ENCODE results near the gene IFFO2.
A peak's percentile ranks its signal among the peaks of the same experiment; 100 is the strongest.

IFFO2 gene

GRCh38 chr1:18934205-18935000, 22.1 kb downstream of the IFFO2 start:
- DNase-seq, result no peak

GRCh38 chr1:18932879-18933278, 23.6 kb downstream of the IFFO2 start:
- no peak for DNase-seq

GRCh38 chr1:18932387-18932786, 24.1 kb downstream of the IFFO2 start:
- DNase-seq, result no peak

GRCh38 chr1:18931730-18932129, 24.7 kb downstream of the IFFO2 start:
- DNase-seq, result no peak

- DNase-seq, result no peak
Measured at GRCh38 chr1:18929686-18930085, 26.8 kb downstream of the IFFO2 start.

- no peak for DNase-seq
Measured at GRCh38 chr1:18928985-18929384, 27.5 kb downstream of the IFFO2 start.

GRCh38 chr1:18928406-18928805, 28.1 kb downstream of the IFFO2 start:
- DNase-seq, result no peak

GRCh38 chr1:18927654-18928272, 28.7 kb downstream of the IFFO2 start:
- no peak for DNase-seq

GRCh38 chr1:18927082-18927653, 29.3 kb downstream of the IFFO2 start:
- no peak for DNase-seq

- peak; percentile 89 for DNase-seq
Measured at GRCh38 chr1:18926315-18927081, 30.0 kb downstream of the IFFO2 start.

- no peak for DNase-seq
Measured at GRCh38 chr1:18925279-18925678, 31.2 kb downstream of the IFFO2 start.

- no peak for DNase-seq
Measured at GRCh38 chr1:18924221-18924691, 32.2 kb downstream of the IFFO2 start.

GRCh38 chr1:18923756-18924211, 32.7 kb downstream of the IFFO2 start:
- DNase-seq, result no peak

GRCh38 chr1:18922848-18923755, 33.4 kb downstream of the IFFO2 start:
- DNase-seq, result no peak

GRCh38 chr1:18922319-18922726, 34.2 kb downstream of the IFFO2 start:
- no peak for DNase-seq

GRCh38 chr1:18921516-18922251, 34.8 kb downstream of the IFFO2 start:
- DNase-seq, result no peak

- DNase-seq, result no peak
Measured at GRCh38 chr1:18920931-18921330, 35.5 kb downstream of the IFFO2 start.

- no peak for DNase-seq
Measured at GRCh38 chr1:18919956-18920355, 36.5 kb downstream of the IFFO2 start.

- DNase-seq, result no peak
Measured at GRCh38 chr1:18919197-18919905, 37.1 kb downstream of the IFFO2 start.

- DNase-seq, result no peak
Measured at GRCh38 chr1:18918417-18918816, 38.1 kb downstream of the IFFO2 start.

Data from kidney glomerular epithelial cell (primary cell).